Spleen (tissue), 11 donors: ENCODE data around the gene HLCS. TPM values are rescaled to one million over a fixed set of nuclear protein-coding genes. Genes with fewer than 3 reads are reported as not detected.

Source experiments
- DNase-seq: peaks from one replicate; pipeline ENCODE4 v3.0.0-alpha.2; 2020
- H3K27ac ChIP-seq, 8 donors: fragments of 200-600 bp; sonication (generic) in 7 of 8; 1 replicate in 4 of 8; 2 replicates in 4 of 8; pipeline versions ENCODE4 v1.5.0 to v1.8.0; 2016 to 2021; ENCODE audit warnings: inconsistent platforms in 4 of 8, mild to moderate bottlenecking in 4 of 8, moderate library complexity in 1 of 8
- H3K27me3 ChIP-seq, 7 donors: fragments of 200-600 bp; sonication (generic) in 6 of 7; replicated peaks in 1 of 7; 1 replicate in 4 of 7; 2 replicates in 3 of 7; pipeline versions ENCODE4 v1.5.0 to v1.8.0; 2016 to 2021; ENCODE audit warnings: inconsistent platforms in 3 of 7, mild to moderate bottlenecking in 1 of 7
- H3K36me3 ChIP-seq, 6 donors: fragments of 200-600 bp; sonication (generic) in 5 of 6; 1 replicate in 4 of 6; 2 replicates in 2 of 6; pipeline versions ENCODE4 v1.5.0 to v1.8.0; 2016 to 2021; ENCODE audit warnings: inconsistent platforms in 2 of 6
- H3K4me1 ChIP-seq, 6 donors: fragments of 200-600 bp; sonication (generic) in 5 of 6; 1 replicate in 3 of 6; 2 replicates in 3 of 6; pipeline versions ENCODE4 v1.5.0 to v1.8.0; 2016 to 2021; ENCODE audit warnings: inconsistent platforms in 3 of 6
- H3K4me3 ChIP-seq, 8 donors: fragments of 200-600 bp; sonication (generic) in 7 of 8; 1 replicate in 4 of 8; 2 replicates in 4 of 8; pipeline versions ENCODE4 v1.5.0 to v1.8.0; 2016 to 2021; ENCODE audit warnings: inconsistent platforms in 4 of 8, mild to moderate bottlenecking in 4 of 8, moderate library complexity in 2 of 8
- H3K9me3 ChIP-seq, 8 donors: fragments of 200-600 bp; sonication (generic) in 7 of 8; 1 replicate in 4 of 8; 2 replicates in 4 of 8; pipeline versions ENCODE4 v1.5.0 to v1.8.0; 2016 to 2021; ENCODE audit warnings: inconsistent platforms in 4 of 8
- CTCF ChIP-seq, 11 experiments: fragments of 200-600 bp in 7 of 11; fragments of 450-650 bp in 4 of 11; sonication (generic) in 4 of 11; IDR thresholded peaks in 8 of 11; conservative IDR thresholded peaks in 3 of 11; 1 replicate in 7 of 11; 2 replicates in 4 of 11; pipeline versions ENCODE4 v1.4.0 to v1.8.0; 2016 to 2021; ENCODE audit warnings: antibody characterized with exemption in 11 of 11, inconsistent platforms in 4 of 11, mild to moderate bottlenecking in 1 of 11
- POLR2A ChIP-seq, 3 donors: fragments of 450-650 bp; IDR thresholded peaks; one replicate each; pipeline ENCODE4 v1.5.1; 2017; ENCODE audit warnings: antibody characterized with exemption in 3 of 3, mild to moderate bottlenecking in 1 of 3
- POLR2AphosphoS5 ChIP-seq, 3 donors: sonication (generic); formaldehyde crosslinking; IDR thresholded peaks; one replicate each; pipeline ENCODE4 v1.5.1; 2017; ENCODE audit warnings: antibody characterized with exemption in 3 of 3
- WGBS, 5 donors: extraction: QIAGEN DNeasy Blood & Tissue Kit in 3 of 5; methylation state at CpG; one replicate each; pipeline versions ENCODE4 v1.1.5 to v1.1.7; 2013 to 2018; 5-methylcytosine and 5-hydroxymethylcytosine counted together
- intact Hi-C: fragments of 100-400 bp; cut with DNase I; formaldehyde crosslinking; loops from one replicate; pipeline ENCODE4 v1.15.0; 2023; ENCODE audit warnings: low total_unique reads
- polyA plus RNA-seq, 3 donors: library from polyadenylated mRNA; stranded (reverse); fragments of 200-250 nt; gene quantifications; one replicate each; pipeline ENCODE4 v1.2.1, GENCODE V29; 2013
- total RNA-seq, 7 donors: library from RNA; depleted of rRNA in 3 of 7; stranded (reverse); fragments of >200 nt in 3 of 7; fragmentation: NEBNext Ultra II Directional in 4 of 7; extraction: Animal tissue kit (Norgen Biotek cat#: 25700) in 4 of 7; gene quantifications; one replicate each; pipeline versions ENCODE4 v1.1.0 to v1.2.1, GENCODE V29; 2016 to 2021
- donor health status: healthy with polysubstance abuse.
- donor health status: DM: no; HTN: no; CAD: no; lungs with moderate emphysema.
- donor health status: DM: no; HTN: no; CAD: no.
- donor health status: Bipolar disorder and iron deficiency.
- donor health status: healthy.
- donor health status: DM: no; HTN: no; CAD: no.
- donor health status: DM: yes; HTN: yes; CAD: no.

HLCS gene
- total and polyA plus RNA-seq, 10 donors = 1.7 to 22.8 (median 16.3) TPM

GRCh38 chr21:36974851-36975192 is 8.4 kb upstream of the HLCS start:
- no peak overlapping the region for H3K4me3 ChIP-seq
- 81 to 93% (median 91%) methylated on average over 6 of the region's 6 CpGs for WGBS, 5 donors
- H3K27me3 ChIP-seq = no peaks in the 10 kb centered on the region
- peaks cover 0 to 15% (median 12%) of the 10 kb centered on the region in 6 donors for H3K4me1 ChIP-seq
- no peaks in the 10 kb centered on the region for H3K36me3 ChIP-seq
- H3K27ac ChIP-seq = no peak overlapping the region
- no peaks in the 10 kb centered on the region for H3K9me3 ChIP-seq
- DNase-seq = no peak
- intact Hi-C loops = no loop called here
- TF ChIP-seq CTCF (IDR thresholded peaks at IDR 0.05 in 8 of 11, conservative IDR thresholded peaks at IDR 0.05 in 3 of 11) = no peak
- TF ChIP-seq POLR2AphosphoS5 (IDR thresholded peaks at IDR 0.05) = no peak
- no peak for TF ChIP-seq POLR2A (IDR thresholded peaks at IDR 0.05)

- H3K9me3 ChIP-seq = no peaks in the 10 kb centered on the region
- no peaks in the 10 kb centered on the region for H3K36me3 ChIP-seq
- H3K27me3 ChIP-seq = no peaks in the 10 kb centered on the region
- no peak overlapping the region for H3K4me3 ChIP-seq
- H3K4me1 ChIP-seq = peaks cover 0 to 15% (median 12%) of the 10 kb centered on the region in 6 donors
- H3K27ac ChIP-seq = no peak overlapping the region
- DNase-seq = no peak
- TF ChIP-seq POLR2A (IDR thresholded peaks at IDR 0.05) = no peak
- no peak for TF ChIP-seq POLR2AphosphoS5 (IDR thresholded peaks at IDR 0.05)
- TF ChIP-seq CTCF (IDR thresholded peaks at IDR 0.05 in 8 of 11, conservative IDR thresholded peaks at IDR 0.05 in 3 of 11) = no peak
- intact Hi-C loops = no loop called here
- WGBS, 5 donors = 91 to 95% (median 93%) methylated on average over 14 of the region's 14 CpGs
These were observed 7.7 kb upstream of the HLCS start for GRCh38 chr21:36973986-36974850.

- H3K4me3 ChIP-seq = no peak overlapping the region
- 66 to 86% (median 78%) methylated on average over 1 of the region's 1 CpG for WGBS, 5 donors
- no peaks in the 10 kb centered on the region for H3K36me3 ChIP-seq
- no peak for DNase-seq
- H3K4me1 ChIP-seq = peaks cover 0 to 27% (median 16%) of the 10 kb centered on the region in 6 donors
- H3K9me3 ChIP-seq = no peaks in the 10 kb centered on the region
- H3K27me3 ChIP-seq = peaks cover 0 to 4% (median 0%) of the 10 kb centered on the region in 7 donors
- TF ChIP-seq POLR2AphosphoS5 (IDR thresholded peaks at IDR 0.05) = no peak
- TF ChIP-seq POLR2A (IDR thresholded peaks at IDR 0.05) = no peak
- no peak for TF ChIP-seq CTCF (IDR thresholded peaks at IDR 0.05 in 8 of 11, conservative IDR thresholded peaks at IDR 0.05 in 3 of 11)
- intact Hi-C loops = no loop called here
- H3K27ac ChIP-seq = no peak overlapping the region
These were observed 2.5 kb upstream of the HLCS start for GRCh38 chr21:36968976-36969375.

- Histone ChIP-seq H3K4me3 (no peak overlapping the region), H3K27ac (no peak overlapping the region), H3K27me3 (peaks cover 0 to 4% (median 0%) of the 10 kb centered on the region in 7 donors), H3K9me3 (no peaks in the 10 kb centered on the region), H3K4me1 (peaks cover 0 to 27% (median 16%) of the 10 kb centered on the region in 6 donors), H3K36me3 (no peaks in the 10 kb centered on the region)
- TF ChIP-seq CTCF (IDR thresholded peaks at IDR 0.05 in 8 of 11, conservative IDR thresholded peaks at IDR 0.05 in 3 of 11) (no peak), POLR2AphosphoS5 (IDR thresholded peaks at IDR 0.05) (no peak), POLR2A (IDR thresholded peaks at IDR 0.05) (no peak)
- DNase-seq = no peak
- WGBS, 5 donors = 82 to 99% (median 94%) methylated on average over 4 of the region's 4 CpGs
- intact Hi-C loops = no loop called here
These were observed 1.9 kb upstream of the HLCS start for GRCh38 chr21:36968414-36968813.
